ENCODE results near the gene MANEAL. TPM values are rescaled to one million over a fixed set of nuclear protein-coding genes. Genes with fewer than 3 reads are reported as not detected.

The MANEAL gene
- total RNA-seq, 1 donor = 0.42 TPM

GRCh38 chr1:37807555-37808368 is 14.1 kb downstream of the MANEAL start, which contains the start of the genes C1orf122 and YRDC:
TSS of gene C1orf122 (plus strand) at chr1:37807790. CDS start at chr1:37808405, 615 bp downstream.
TSS of gene YRDC (minus strand) at chr1:37808208. CDS start at chr1:37808180, 28 bp downstream.
- H3K9me3 ChIP-seq (ENCODE audit: low read depth, low read length) = no peaks in the 10 kb centered on the region
- no peaks in the 10 kb centered on the region for H3K27me3 ChIP-seq (ENCODE audit: insufficient read depth, low read length)
- peaks cover 44% of the 10 kb centered on the region for H3K4me1 ChIP-seq (ENCODE audit: insufficient read depth, low read length)
- H3K4me3 ChIP-seq (ENCODE audit: low read length) = peak within 1 kb of the TSS; percentile 88

DNA sequence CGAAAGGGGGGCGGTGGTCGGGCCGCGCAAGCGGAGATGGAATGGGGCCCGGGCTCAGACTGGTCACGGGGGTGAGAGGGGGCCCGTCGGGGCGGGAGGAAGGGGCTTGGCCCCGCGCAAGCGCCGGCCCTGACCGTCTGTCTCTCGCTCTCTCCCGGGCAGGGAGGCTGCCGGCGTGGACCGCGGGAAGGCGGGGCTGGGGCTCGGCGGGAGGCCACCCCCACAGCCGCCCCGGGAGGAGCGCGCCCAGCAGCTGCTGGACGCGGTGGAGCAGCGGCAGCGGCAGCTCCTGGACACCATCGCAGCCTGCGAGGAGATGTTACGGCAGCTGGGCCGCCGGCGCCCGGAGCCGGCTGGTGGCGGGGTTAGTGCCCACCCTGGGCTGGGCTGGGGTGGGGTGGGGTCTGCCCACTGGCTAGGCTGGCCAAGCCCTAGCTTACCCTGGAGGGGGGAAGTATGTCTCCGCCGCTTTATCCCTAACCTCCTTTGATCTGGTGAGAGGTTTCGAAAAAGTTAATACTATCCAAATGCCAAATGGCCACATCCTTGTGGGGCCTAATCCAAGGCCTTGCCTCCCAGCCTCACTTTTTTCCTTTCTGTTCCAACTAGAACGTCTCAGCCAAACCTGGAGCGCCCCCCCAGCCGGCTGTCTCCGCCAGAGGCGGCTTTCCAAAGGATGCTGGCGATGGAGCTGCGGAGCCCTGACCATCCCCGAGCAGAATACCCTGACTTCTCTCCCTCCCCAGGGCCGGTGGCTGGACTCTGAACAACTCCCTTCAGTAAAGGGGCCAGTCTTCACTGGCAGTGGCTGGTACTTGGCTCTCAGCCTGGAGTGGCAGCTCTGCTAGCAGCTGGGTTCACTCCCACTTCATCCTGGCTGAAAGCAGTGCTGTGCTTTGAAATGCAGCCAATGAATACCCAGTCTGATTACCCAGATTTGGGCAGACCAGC is 15.0 kb downstream of the MANEAL start:
- Histone ChIP-seq H3K4me3 (ENCODE audit: low read length) (peak overlapping the region; percentile 88), H3K9me3 (ENCODE audit: low read depth, low read length) (no peaks in the 10 kb centered on the region), H3K4me1 (ENCODE audit: insufficient read depth, low read length) (peaks cover 48% of the 10 kb centered on the region), H3K27me3 (ENCODE audit: insufficient read depth, low read length) (no peaks in the 10 kb centered on the region)

DNA sequence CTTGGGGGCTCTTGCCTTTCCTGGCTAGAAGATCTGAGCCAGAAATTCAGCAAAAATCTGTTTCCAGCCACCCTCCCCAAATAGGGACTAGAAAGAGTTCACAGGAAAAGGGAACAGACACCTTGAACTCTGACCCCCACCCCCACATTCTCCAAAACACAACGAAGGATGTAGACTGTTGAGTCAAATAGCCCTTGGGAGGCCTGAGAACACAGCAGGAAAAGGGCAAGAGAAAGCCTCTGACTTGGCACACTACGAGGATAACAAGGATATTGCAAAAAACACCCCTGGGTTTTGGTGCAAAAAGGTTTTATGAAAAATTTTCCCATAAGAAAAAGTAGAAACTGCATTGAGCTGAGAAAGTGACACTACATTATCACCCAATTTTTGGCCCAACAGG is 16.3 kb downstream of the MANEAL start:
- Histone ChIP-seq H3K4me3 (ENCODE audit: low read length) (no peak overlapping the region), H3K4me1 (ENCODE audit: insufficient read depth, low read length) (peaks cover 48% of the 10 kb centered on the region), H3K9me3 (ENCODE audit: low read depth, low read length) (no peaks in the 10 kb centered on the region), H3K27me3 (ENCODE audit: insufficient read depth, low read length) (no peaks in the 10 kb centered on the region)

- no peak overlapping the region for H3K4me3 ChIP-seq (ENCODE audit: low read length)
- H3K9me3 ChIP-seq (ENCODE audit: low read depth, low read length) = no peaks in the 10 kb centered on the region
- H3K4me1 ChIP-seq (ENCODE audit: insufficient read depth, low read length) = peaks cover 42% of the 10 kb centered on the region
- H3K27me3 ChIP-seq (ENCODE audit: insufficient read depth, low read length) = no peaks in the 10 kb centered on the region
These were observed 17.5 kb downstream of the MANEAL start for GRCh38 chr1:37811027-37811655.

DNA sequence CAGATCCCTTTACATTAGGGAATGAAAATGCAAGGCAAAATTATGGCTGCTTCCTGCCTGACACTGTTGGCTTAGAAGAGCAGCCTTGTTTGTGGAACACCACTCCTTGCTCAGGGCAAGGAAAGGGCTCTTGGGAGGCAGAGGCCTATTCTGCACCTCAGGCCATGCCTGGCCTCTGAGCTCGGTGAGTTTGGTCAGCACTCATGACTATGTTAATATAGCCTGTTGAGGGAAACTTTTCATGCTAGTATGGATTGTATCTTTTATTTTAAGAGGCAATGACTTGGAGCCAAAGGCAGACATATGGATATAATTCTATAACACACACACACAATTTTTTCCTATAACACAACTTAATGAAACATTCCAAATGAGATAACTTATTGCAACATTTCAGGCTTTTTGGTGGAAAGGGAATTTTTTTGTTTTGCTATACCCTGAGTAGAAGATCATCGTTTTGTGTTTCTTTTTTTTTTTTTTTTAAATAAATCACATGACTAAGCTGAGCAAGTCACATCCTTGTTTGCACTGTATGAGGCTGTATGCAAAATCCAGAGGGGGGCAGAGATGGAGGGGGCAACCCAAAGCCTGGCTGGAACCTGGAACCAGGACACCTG is 20.0 kb downstream of the MANEAL start:
- peaks cover 29% of the 10 kb centered on the region for H3K4me1 ChIP-seq (ENCODE audit: insufficient read depth, low read length)
- H3K9me3 ChIP-seq (ENCODE audit: low read depth, low read length) = no peaks in the 10 kb centered on the region
- no peak overlapping the region for H3K4me3 ChIP-seq (ENCODE audit: low read length)
- H3K27me3 ChIP-seq (ENCODE audit: insufficient read depth, low read length) = no peaks in the 10 kb centered on the region

GRCh38 chr1:37814252-37814651 is 20.6 kb downstream of the MANEAL start:
- Histone ChIP-seq H3K4me3 (ENCODE audit: low read length) (no peak overlapping the region), H3K9me3 (ENCODE audit: low read depth, low read length) (no peaks in the 10 kb centered on the region), H3K4me1 (ENCODE audit: insufficient read depth, low read length) (peaks cover 23% of the 10 kb centered on the region), H3K27me3 (ENCODE audit: insufficient read depth, low read length) (no peaks in the 10 kb centered on the region)

DNA sequence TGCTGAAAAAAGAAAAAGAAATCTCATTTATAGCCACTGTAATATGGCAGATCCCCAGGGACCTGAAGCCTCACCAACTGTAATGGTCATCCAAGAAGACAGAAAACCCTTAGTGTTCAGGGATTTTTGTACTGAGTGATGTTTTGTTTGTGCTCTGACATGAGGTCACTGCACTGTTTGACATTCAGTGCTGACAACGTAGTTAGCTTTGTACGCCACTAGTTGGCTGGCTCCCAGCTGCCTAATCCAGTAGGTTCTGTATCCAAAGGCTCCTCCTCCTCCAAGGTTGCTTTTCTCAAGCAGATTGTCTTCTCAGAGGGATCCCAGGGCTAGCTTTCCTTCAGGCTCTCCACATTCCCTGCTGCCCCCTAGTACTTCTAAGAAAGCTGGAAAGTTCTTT is 23.8 kb downstream of the MANEAL start:
- H3K27me3 ChIP-seq (ENCODE audit: insufficient read depth, low read length) = no peaks in the 10 kb centered on the region
- H3K4me1 ChIP-seq (ENCODE audit: insufficient read depth, low read length) = peaks cover 4% of the 10 kb centered on the region
- no peaks in the 10 kb centered on the region for H3K9me3 ChIP-seq (ENCODE audit: low read depth, low read length)
- no peak overlapping the region for H3K4me3 ChIP-seq (ENCODE audit: low read length)

DNA sequence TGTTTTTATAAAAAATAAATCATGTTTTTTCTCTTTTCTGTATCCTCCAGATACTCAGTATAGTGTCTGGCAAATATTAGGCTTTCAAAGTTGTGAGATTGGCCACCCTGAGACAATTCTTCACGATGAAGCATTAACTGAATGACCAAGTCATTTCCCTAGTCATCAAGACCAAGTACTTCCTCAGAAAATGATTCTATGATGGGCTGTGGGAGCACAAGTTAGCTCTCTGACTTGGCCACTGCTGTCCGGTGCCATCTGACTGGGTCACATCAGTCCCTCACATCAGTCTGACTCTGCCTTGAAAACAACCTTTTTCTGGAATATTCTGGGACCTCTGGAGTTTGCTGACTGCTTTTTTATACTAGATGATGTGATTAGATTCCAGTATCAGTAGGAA is 27.8 kb downstream of the MANEAL start:
- Histone ChIP-seq H3K4me3 (ENCODE audit: low read length) (no peak overlapping the region), H3K27me3 (ENCODE audit: insufficient read depth, low read length) (no peaks in the 10 kb centered on the region), H3K9me3 (ENCODE audit: low read depth, low read length) (no peaks in the 10 kb centered on the region), H3K4me1 (ENCODE audit: insufficient read depth, low read length) (peaks cover 18% of the 10 kb centered on the region)

DNA sequence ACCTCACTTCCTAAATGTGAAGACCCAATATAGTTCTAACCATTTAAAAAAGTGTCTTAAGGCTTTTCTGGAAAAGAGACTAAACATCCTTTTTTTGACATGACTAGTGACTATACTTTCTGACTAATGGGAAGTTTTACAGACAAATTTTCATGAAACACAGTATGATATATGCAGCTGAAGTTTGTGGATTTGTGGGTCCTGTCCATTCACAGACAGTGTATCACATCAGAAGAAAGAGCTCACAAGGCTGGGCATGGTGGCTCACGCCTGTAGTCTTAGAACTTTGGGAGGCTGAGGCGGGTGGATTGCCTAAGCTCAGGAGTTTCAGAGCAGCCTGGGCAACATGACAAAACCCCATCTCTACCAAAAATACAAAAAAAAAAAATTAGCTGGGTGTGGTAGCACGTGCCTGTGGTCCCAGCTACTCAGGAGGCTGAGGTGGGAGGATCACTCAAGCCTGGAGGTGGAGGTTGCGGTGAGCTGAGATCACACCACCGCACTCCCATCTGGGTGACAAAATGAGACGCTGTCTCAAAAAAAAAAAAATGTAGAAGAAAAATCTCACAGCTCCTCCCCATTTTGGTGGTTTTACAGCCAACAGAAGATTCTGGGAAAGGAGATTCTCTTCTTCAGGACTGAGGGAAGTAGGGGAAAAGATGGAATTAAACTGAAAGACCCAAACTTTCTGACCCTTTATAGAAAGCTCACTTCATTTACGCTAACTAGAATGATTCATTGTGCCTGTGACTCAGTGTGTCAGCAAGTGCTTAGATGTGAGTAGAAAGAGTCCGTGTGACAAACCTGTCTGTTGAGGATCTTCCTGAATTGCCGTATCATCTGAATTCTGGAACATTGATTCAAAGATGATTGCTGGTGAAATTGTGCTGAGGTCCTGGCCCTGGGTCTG is 29.5 kb downstream of the MANEAL start:
- Histone ChIP-seq H3K4me1 (ENCODE audit: insufficient read depth, low read length) (peaks cover 19% of the 10 kb centered on the region), H3K27me3 (ENCODE audit: insufficient read depth, low read length) (no peaks in the 10 kb centered on the region)

DNA sequence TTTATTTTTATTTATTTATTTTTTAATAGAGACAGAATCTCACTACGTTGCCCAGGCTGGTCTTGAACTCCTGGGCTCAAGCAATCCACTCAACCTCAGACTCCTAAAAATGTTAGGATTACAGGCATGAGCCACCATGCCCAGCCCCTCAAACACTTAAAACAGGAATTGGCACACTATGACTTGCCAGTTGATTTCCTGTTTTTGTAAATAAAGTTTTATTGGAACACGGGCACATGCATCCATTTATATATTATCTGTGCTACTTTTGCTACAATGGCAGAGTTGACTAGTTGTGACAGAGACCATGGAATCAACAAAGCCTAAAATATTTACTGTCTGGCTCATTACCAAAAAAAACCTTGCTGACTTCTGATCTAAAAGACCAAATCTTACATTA is 30.4 kb downstream of the MANEAL start:
- Histone ChIP-seq H3K27me3 (ENCODE audit: insufficient read depth, low read length) (no peaks in the 10 kb centered on the region), H3K4me1 (ENCODE audit: insufficient read depth, low read length) (peaks cover 19% of the 10 kb centered on the region), H3K4me3 (ENCODE audit: low read length) (no peak overlapping the region), H3K9me3 (ENCODE audit: low read depth, low read length) (no peaks in the 10 kb centered on the region)

More for the DNA sequence above, 29.5 kb downstream of the MANEAL start:
- H3K9me3 ChIP-seq (ENCODE audit: low read depth, low read length) = no peaks in the 10 kb centered on the region
- no peak overlapping the region for H3K4me3 ChIP-seq (ENCODE audit: low read length)

- H3K4me1 ChIP-seq (ENCODE audit: insufficient read depth, low read length) = peaks cover 19% of the 10 kb centered on the region
- no peak overlapping the region for H3K4me3 ChIP-seq (ENCODE audit: low read length)
- no peaks in the 10 kb centered on the region for H3K9me3 ChIP-seq (ENCODE audit: low read depth, low read length)
- H3K27me3 ChIP-seq (ENCODE audit: insufficient read depth, low read length) = no peaks in the 10 kb centered on the region
These were observed 31.9 kb downstream of the MANEAL start for GRCh38 chr1:37825506-37825905.

DNA sequence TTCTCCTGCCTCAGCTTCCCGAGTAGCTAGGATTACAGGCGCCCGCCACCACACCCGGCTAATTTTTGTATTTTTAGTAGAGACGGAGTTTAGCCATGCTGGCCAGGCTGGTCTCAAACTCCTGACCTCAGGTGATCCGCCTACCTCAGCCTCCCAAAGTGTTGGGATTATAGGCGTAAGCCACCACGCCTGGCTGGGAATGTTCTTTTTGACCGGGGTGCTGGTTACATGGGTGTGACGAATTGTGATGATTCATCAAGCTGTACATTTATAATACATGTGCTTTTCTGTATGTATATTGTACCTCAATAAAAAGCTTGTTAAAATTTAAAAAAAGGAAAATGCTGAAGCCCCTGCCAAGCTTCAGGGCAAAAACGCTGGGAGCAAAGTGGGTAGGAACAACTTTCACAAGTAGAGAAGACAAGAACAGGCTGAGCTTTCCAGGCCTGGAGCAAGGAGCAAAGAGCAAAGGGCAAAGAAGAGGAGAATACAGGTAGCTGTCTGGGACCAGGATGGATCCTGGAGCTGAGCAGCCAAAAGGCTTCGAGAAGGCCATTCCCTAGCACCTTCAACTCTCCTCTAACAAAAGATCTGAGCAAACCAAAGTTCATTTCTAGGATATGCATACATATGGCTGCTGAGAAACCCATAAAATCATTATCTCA is 34.9 kb downstream of the MANEAL start:
- Histone ChIP-seq H3K4me1 (ENCODE audit: insufficient read depth, low read length) (peaks cover 19% of the 10 kb centered on the region), H3K9me3 (ENCODE audit: low read depth, low read length) (no peaks in the 10 kb centered on the region), H3K27me3 (ENCODE audit: insufficient read depth, low read length) (no peaks in the 10 kb centered on the region), H3K4me3 (ENCODE audit: low read length) (no peak overlapping the region)

DNA sequence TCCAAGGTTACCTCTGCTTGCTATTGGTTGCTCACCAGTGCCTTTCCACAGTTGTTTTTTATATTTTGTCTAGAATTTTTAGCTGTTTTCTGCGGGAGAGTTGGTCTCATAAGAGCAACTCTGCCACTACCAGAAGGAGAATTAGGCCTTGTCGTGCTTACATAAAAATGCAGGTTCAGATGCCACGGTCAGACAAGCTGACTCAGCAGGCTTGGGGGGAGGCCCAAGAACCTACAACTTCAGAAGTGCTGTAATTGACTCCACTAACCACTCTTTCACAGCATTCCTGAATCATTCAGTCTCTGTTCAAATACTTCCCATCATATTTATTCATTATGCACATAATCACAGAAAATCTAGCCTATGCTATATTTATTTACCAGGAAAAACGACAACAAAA is 37.5 kb downstream of the MANEAL start:
- Histone ChIP-seq H3K4me3 (ENCODE audit: low read length) (no peak overlapping the region), H3K4me1 (ENCODE audit: insufficient read depth, low read length) (peaks cover 5% of the 10 kb centered on the region), H3K9me3 (ENCODE audit: low read depth, low read length) (no peaks in the 10 kb centered on the region), H3K27me3 (ENCODE audit: insufficient read depth, low read length) (no peaks in the 10 kb centered on the region)

Data from mononuclear cell (primary cell).